Esophagus muscularis mucosa (tissue), 3 donors: ENCODE measurements around the gene TCF7L2.

Experiments used
- EP300 ChIP-seq: sonication (generic); formaldehyde crosslinking; IDR thresholded peaks from one replicate; pipeline ENCODE4 v1.6.1; 2017; ENCODE audit warnings: antibody characterized with exemption
- TF ChIP-seq, protein P1 (sequence below), 3 experiments: fragments of 200-600 bp in 2 of 3; fragments of 450-650 bp in 1 of 3; sonication (generic) in 2 of 3; IDR thresholded peaks; one replicate each; pipeline ENCODE4 v1.5.1; 2017 to 2019; ENCODE audit warnings: antibody characterized with exemption in 3 of 3, mild to moderate bottlenecking in 2 of 3, moderate library complexity in 1 of 3

DNA sequence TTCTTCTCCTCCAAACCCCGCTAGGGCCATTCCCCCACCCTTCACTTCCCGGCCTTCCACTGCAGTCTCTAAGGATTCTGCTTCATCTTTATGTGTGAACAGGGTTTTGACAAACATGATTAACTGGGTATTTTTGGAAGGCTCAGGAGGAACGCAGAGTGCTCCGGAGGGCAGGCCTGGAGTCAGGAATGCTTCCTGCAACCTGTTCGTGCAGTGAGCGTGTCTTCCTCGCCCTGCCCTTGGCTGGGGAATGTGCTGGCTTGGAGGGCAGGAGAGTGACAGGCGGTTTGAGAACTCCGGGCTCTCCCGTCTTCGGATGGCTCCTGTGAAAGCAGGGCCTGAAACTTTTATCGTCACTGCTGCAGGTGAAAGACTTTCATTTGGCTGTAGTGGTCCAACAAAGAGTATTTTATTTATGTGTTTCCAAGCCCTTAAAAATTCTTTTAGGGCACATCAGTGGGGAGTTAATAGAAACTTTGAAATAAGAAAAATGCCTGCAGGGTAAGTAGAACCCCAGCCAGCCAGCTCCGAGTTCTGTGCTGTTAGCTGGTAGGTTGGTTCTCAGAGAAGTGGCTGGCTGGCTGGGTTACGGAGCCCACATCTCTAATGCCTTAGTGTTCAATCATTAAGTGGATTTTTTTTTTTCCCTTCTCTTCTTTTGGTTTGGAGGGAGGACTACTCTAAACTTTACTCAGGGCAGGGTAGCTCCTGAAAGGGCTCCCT, 51.0 kb downstream of the TCF7L2 start:
- TF ChIP-seq, protein P1, sequence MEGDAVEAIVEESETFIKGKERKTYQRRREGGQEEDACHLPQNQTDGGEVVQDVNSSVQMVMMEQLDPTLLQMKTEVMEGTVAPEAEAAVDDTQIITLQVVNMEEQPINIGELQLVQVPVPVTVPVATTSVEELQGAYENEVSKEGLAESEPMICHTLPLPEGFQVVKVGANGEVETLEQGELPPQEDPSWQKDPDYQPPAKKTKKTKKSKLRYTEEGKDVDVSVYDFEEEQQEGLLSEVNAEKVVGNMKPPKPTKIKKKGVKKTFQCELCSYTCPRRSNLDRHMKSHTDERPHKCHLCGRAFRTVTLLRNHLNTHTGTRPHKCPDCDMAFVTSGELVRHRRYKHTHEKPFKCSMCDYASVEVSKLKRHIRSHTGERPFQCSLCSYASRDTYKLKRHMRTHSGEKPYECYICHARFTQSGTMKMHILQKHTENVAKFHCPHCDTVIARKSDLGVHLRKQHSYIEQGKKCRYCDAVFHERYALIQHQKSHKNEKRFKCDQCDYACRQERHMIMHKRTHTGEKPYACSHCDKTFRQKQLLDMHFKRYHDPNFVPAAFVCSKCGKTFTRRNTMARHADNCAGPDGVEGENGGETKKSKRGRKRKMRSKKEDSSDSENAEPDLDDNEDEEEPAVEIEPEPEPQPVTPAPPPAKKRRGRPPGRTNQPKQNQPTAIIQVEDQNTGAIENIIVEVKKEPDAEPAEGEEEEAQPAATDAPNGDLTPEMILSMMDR (IDR thresholded peaks at IDR 0.05): peak in 1 of 3 experiments; percentile 63
- TF ChIP-seq EP300: no peak
